NCI-H2171 (cell line): ENCODE measurements around the gene DDTL.
"Not testable (repeated sequence)": the region's sequence is repeated elsewhere in the genome, so short reads cannot be mapped to it uniquely, and the experiment has no call there.

ENCODE experiments used
- DNase-seq: peaks from one replicate; lab custom pipeline; 2025; lab: John Stamatoyannopoulos, UW

The DDTL gene

DNA sequence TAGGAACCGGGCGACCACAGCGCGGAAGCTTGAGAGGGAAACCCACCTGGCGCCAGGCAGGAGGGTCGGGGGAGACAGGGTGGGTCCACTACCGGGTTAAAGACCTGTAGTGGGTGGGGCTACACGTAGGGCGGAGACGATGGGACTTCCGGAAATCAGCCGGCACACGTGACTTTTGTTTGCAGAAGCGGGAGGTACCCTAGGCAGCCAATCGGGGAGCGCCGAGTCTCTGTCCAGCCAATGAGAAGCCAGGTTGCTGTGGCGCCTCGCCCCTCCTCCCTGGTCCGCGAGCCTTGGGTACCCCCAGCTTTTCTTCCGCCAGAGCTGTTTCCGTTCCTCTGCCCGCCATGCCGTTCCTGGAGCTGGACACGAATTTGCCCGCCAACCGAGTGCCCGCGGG is at the start of gene DDTL:
Gene DDTL, plus strand, starts transcription at position 321 of the 400 bp plus-strand sequence. Its CDS starts 27 bp downstream, at position 348.
- DNase-seq = not testable (repeated sequence)

- not testable (repeated sequence) for DNase-seq
These were observed 46.4 kb upstream of the DDTL start for GRCh38 chr22:23920267-23920611.

DNA sequence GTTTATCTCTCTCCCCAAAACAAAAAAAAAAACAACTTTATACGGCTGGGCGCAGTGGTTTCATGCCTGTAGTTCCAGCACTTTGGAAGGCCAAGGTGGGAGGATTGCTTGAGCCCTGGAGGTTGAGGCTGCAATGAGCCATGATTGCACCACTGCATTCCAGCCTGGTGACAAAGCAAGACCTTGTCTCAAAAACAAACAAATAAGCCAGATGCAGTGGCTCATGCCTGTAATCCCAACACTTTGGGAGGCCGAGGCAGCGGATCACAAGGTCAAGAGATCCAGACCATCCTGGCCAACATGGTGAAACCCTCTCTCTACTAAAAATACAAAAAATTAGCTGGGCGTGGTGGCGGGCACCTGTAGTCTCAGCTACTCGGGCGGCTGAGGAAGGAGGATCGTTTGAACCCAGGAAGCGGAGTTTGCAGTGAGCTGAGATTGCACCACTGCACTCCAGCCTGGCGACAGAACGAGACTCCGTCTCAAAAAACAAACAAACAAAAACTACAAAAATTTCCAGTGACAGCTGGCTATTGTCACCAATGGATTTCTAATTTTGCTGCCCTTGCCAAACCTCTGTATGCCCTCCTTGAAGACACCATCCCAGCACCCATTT is 45.0 kb upstream of the DDTL start:
- not testable (repeated sequence) for DNase-seq

DNA sequence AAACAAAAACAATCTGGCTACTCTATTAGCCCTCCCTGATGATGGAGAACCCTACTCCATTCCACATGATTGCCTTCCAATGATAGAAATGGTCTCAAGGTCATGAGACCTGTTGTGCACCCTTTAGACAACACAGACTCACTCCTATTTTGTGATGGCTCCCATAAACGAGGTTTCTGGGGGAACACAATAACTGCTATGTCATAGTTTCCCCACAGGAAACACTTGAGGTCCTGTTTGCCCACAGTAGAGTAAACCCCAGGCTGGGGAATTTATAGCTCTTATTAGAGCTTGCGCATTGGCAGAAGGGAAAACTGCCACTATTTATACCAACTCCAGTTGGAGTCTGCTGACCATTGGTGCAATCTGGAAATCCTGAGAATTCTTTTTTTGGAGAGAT is 43.8 kb upstream of the DDTL start:
- no peak for DNase-seq

DNA sequence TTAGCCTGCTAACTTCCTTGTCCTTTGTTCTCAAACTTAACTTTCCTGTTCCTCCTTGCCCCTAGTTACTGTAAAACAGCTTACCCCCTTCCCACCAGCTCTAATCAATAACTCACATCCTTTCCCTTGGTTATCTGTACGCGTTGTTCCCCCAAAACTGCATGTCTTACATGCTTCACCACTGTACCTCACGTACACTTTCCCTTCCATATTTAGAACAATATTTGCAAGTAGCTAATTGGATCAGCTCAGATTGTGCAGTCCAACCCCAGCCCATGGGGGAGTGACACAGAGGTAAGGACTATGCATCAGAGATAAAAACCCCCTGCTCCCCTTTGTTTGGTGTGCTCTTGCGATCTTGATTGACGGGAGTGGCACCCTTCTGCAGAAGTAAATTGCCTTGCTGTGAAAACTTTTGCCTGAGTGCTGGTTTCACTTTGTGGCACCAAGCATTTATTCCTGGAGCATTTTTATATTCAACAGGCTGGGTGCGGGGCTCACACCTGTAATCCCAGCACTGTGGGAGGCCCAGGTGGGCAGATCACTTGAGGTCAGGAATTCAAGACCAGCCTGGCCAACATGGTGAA is 41.6 kb upstream of the DDTL start:
- DNase-seq = no peak

DNA sequence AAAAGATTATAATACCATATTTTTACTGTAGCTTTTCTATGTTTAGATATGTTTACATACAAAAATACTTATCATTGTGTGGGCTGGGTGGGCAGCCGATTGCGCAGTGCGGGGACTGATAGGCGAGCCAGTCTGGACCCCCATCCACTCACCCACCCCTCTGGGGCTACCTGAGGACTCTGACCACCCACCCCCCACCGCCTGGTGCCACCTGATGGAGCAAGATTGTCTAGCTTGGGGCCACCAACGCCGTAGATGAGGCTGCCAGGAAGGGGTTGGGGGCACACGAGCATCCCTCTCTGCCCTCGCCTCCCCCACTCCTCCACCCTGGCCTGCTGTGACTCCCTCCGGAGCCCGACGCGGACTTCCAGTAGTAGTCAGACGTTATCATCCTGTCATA is 40.1 kb upstream of the DDTL start:
- DNase-seq = no peak

GRCh38 chr22:23938328-23939016 is 28.2 kb upstream of the DDTL start:
- DNase-seq = no peak

DNA sequence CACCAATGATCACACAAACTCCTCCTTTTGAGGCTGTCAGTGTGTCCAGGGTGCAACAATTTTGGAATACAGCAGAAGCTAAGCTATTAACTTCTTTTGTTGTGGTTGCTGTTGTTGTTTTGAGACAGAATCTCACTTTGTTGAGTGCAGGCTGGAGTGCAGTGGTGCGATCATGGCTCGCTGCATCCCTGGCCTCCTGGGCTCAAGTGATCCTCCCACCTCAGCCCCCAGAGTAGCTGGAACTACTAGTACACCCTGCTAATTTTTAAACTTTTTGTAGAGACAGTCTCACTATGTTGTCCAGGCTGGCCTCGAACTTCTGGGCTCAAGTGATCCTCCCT is 27.7 kb upstream of the DDTL start:
- no peak for DNase-seq

- not testable (repeated sequence) for DNase-seq
These were observed 26.5 kb upstream of the DDTL start for GRCh38 chr22:23940166-23940565.

- not testable (repeated sequence) for DNase-seq
These were observed 19.3 kb upstream of the DDTL start for GRCh38 chr22:23947391-23947790.

DNA sequence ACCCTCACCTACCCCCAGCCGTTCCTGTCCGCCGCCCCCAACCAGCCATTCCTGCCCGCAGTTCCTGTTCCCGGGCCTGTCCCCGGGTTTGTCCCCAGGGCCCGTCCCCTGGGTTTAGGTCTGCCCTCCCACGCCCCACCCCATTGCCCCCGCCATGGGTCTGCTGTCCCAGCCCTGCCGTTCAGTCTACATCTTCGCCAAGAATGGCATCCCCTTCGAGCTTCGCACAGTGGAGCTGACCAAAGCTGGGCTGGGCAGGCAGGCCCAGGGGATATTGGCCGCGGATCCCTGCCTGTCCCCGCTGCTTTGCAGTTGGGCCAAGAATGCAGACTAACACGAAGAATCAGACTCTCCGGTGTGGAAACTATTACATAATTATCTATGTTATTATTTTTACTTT is 16.9 kb upstream of the DDTL start:
- DNase-seq = not testable (repeated sequence)

GRCh38 chr22:23951383-23951782 is 15.3 kb upstream of the DDTL start:
- not testable (repeated sequence) for DNase-seq

GRCh38 chr22:23952794-23953405 is 13.8 kb upstream of the DDTL start:
- DNase-seq = not testable (repeated sequence)

GRCh38 chr22:23953485-23953884 is 13.2 kb upstream of the DDTL start:
- DNase-seq = not testable (repeated sequence)

DNA sequence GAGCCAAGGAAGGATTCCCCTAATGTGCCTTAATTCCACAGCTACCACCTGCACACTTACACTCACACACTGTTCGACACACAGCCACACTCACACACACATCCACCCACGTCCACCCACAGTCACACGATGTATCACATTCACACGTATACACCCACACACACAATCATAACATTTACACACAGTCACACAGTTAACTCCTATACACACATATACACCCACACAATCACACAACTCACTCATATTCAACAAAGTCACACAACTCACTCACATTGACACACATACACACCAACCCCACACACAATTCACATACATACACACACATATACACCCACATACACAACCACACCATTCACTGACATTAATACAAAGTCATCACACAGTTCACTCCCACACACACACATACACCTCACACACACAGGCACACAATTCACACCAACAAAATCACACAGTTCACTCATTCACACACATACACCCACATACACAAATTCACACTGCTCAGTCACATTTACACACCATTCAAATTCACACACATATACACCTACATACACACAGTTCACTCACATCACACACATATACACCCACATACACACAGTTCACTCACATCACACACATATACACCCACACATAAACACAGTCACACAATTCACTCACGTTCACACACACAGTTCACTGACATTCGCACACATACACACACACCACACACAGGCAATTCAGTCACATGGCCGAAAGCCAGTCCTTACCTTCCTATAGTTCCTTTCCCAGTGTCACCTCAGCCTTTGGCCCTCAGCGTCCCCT is 12.3 kb upstream of the DDTL start:
- DNase-seq = not testable (repeated sequence)

DNA sequence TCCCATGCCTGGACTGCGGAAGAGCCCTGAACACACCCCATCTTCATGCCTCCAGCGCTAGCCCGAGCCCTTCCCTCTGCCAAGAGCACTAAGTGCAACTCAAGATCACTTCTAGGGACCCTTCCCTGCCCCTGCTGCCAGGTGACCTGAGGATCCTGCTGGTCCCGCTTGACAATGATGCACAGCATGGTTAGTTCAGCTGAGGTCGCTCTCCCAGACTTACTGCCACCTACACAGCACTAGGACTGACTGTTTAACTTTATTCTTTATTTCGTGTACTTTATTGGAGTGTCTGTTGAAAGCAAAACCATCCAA is 11.7 kb upstream of the DDTL start:
- DNase-seq = not testable (repeated sequence)

DNA sequence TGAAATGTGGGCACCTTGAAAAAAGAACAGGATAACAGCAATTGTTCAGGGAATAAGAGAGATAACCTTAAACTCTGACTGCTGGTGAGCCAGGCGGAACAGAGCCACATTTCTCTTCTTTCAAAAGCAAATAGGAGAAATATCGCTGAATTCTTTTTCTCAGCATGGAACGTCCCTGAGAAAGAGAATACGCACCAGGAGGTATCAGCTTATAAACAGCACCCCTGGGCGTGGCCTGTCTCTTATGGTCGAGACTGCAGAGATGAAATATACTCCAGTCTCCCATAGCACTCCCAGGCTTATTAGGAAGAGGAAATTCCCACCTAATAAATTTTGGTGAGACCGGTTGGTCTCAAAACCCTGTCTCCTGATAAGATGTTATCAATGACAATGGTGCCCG is 10.8 kb upstream of the DDTL start:
- DNase-seq = not testable (repeated sequence)

DNA sequence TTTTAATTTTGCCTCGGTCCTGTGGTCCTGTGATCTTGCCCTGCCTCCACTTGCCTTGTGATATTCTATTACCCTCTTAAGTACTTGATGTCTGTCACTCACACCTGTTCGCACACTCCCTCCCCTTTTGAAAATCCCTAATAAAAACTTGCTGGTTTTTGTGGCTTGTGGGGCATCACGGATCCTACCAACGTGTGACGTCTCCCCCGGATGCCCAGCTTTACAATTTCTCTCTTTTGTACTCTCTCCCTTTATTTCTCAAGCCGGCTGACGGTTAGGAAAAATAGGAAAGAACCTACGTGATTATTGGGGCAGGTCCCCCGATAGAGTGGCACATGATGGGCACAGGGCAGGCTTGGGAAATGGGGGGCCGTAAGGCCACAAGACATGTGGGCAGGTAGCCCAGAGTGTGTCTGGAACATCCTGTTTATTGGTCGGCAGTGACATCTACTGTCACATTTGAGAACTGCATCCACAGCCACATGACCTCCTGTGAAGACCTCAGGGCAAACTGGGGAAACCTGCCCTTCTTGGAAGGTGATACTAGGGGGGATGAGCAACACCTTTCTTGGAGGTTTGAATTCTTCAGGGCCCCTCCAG is 10.3 kb upstream of the DDTL start:
- DNase-seq = not testable (repeated sequence)

DNA sequence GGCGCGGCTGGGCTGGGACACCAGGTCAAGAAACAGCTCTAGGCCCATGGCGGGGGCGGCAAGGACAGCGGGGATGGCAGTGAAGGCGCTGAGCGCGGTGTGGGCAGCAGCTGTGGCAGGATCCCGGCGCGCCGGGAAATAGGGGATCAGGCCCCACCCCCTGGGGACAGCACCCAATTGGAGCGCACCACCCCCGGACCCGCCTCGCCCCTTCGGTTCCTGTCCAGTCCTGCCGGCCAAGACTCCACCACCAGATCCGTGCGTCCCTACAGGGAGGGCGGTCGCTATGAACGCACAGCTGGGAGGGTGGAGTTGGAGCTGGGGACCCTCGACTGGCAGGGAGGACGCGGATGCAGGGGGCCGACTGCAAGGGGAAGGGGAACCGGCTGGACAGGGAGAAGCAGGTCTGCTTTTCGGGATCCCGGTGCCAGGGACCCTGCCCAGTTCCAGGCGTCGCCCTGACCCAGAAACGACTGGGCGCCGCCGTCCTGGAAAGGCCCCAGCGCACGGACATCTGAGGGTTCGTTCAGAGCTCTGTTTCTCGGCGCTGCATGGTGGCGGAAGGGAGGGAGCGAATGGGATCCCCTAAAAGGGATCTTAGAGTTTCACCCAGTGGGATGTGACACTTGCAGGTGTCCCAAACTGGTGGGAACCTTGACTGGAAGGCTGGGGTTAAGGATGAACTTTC is 5.5 kb upstream of the DDTL start, which contains the start of gene GSTT2B:
Gene GSTT2B, minus strand, starts transcription at position 112 of the 688 bp plus-strand sequence. Its CDS starts 64 bp downstream, at position 48.
- DNase-seq = not testable (repeated sequence)

DNA sequence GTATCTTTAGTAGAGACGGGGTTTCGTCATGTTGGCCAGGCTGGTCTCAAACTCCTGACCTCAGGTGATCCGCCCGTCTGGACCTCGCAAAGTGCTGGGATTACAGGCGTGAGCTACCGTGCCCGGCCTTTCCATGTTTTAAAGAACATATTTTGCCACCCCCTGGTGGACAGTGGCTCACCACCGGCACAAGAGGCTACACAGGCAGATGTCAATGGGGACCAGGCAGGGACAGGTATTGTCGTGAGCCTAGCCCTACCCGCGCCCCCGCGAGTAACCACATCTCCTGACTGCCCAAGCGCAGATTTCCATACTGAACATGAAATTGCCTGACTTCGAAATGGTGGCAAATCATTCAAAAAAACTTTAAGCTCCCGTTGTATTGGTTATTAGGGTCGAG is 594 bp upstream of the DDTL start:
- not testable (repeated sequence) for DNase-seq

DNA sequence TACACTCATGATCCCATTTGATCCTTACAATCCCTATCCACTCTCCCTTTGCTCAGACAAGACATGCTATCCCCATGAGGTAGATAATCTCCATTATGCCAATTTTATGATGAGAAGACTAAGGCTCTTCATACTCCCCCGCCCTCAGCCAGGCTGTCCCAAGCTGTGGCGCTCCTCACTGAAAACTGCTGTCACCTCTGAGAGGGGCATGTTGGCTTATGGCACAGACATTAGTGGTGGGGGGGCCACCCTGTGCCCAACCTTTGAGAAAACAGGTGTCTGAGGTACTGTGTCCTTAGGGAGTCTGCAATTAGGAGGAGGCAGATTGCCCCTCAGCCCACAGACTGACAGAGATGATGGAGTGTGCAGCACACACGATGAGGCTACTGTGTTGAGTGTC is 2.4 kb downstream of the DDTL start:
- no peak for DNase-seq
